HL-60 (cell line): ENCODE measurements around the gene SPEM2.

Experiments
- DNase-seq, 2 experiments: peaks; one replicate each; pipeline ENCODE4 v3.0.0-alpha.2; 2010 to 2020; ENCODE audit warnings: low read depth in 1 of 2, low spot score in 1 of 2
- H3K27ac ChIP-seq: fragments of 250-450 bp; sonication (Bioruptor Pico); replicated peaks from 2 replicates; pipeline ENCODE4 v1.5.1; 2020; ENCODE audit warnings: mild to moderate bottlenecking, moderate library complexity
- H3K27me3 ChIP-seq: fragments of 250-450 bp; sonication (Bioruptor Pico); 2 replicates; pipeline ENCODE4 v1.5.1; 2021; ENCODE audit warnings: mild to moderate bottlenecking, moderate library complexity; ENCODE audit not compliant: insufficient read depth, poor library complexity, severe bottlenecking
- H3K4me3 ChIP-seq: replicated peaks from 2 replicates; pipeline ENCODE4 v1.5.1; 2011; ENCODE audit warnings: mild to moderate bottlenecking, control low read depth, low read length; ENCODE audit not compliant: insufficient read depth
- GABPA ChIP-seq: IDR thresholded peaks from 2 replicates; pipeline ENCODE4 v1.6.1; 2012; ENCODE audit warnings: low read depth
- POLR2AphosphoS5 ChIP-seq: IDR thresholded peaks from 2 replicates; pipeline ENCODE4 v1.6.1; 2012; ENCODE audit warnings: low read depth
- SPI1 ChIP-seq: IDR thresholded peaks from 2 replicates; pipeline ENCODE4 v1.6.1; 2012; ENCODE audit warnings: low read depth, mild to moderate bottlenecking, borderline replicate concordance
- TF ChIP-seq, protein P1 (sequence below): IDR thresholded peaks from 2 replicates; pipeline ENCODE4 v1.6.1; 2012; ENCODE audit warnings: low read depth; ENCODE audit not compliant: insufficient replicate concordance
- TF ChIP-seq, protein P2 (sequence below): IDR thresholded peaks from one replicate; pipeline ENCODE4 v1.5.1; 2011; ENCODE audit warnings: low read length, control low read depth, inconsistent platforms; ENCODE audit not compliant: insufficient read depth

Gene SPEM2

DNA sequence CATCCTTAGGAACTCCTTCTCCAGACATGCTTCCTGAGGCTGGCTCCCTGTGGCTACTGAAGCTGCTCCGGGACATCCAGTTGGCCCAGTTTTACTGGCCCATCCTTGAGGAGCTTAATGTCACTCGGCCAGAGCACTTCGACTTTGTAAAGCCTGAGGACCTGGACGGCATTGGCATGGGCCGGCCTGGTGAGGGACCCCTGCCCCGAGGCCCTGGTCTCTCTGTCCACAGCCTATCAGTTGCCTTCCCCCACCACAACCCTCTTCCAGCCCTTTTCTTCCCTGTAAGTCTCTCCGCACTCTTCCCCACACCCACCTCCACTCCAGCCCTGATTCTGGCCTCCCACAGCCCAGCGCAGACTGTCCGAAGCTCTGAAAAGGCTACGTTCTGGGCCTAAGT, 42.5 kb upstream of the SPEM2 start:
- DNase-seq = no peak
- Histone ChIP-seq H3K27me3 (no peaks in the 10 kb centered on the region), H3K27ac (no peak overlapping the region), H3K4me3 (no peak overlapping the region)
- TF ChIP-seq, protein P1, sequence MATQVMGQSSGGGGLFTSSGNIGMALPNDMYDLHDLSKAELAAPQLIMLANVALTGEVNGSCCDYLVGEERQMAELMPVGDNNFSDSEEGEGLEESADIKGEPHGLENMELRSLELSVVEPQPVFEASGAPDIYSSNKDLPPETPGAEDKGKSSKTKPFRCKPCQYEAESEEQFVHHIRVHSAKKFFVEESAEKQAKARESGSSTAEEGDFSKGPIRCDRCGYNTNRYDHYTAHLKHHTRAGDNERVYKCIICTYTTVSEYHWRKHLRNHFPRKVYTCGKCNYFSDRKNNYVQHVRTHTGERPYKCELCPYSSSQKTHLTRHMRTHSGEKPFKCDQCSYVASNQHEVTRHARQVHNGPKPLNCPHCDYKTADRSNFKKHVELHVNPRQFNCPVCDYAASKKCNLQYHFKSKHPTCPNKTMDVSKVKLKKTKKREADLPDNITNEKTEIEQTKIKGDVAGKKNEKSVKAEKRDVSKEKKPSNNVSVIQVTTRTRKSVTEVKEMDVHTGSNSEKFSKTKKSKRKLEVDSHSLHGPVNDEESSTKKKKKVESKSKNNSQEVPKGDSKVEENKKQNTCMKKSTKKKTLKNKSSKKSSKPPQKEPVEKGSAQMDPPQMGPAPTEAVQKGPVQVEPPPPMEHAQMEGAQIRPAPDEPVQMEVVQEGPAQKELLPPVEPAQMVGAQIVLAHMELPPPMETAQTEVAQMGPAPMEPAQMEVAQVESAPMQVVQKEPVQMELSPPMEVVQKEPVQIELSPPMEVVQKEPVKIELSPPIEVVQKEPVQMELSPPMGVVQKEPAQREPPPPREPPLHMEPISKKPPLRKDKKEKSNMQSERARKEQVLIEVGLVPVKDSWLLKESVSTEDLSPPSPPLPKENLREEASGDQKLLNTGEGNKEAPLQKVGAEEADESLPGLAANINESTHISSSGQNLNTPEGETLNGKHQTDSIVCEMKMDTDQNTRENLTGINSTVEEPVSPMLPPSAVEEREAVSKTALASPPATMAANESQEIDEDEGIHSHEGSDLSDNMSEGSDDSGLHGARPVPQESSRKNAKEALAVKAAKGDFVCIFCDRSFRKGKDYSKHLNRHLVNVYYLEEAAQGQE = no peak
- TF ChIP-seq, protein P2, sequence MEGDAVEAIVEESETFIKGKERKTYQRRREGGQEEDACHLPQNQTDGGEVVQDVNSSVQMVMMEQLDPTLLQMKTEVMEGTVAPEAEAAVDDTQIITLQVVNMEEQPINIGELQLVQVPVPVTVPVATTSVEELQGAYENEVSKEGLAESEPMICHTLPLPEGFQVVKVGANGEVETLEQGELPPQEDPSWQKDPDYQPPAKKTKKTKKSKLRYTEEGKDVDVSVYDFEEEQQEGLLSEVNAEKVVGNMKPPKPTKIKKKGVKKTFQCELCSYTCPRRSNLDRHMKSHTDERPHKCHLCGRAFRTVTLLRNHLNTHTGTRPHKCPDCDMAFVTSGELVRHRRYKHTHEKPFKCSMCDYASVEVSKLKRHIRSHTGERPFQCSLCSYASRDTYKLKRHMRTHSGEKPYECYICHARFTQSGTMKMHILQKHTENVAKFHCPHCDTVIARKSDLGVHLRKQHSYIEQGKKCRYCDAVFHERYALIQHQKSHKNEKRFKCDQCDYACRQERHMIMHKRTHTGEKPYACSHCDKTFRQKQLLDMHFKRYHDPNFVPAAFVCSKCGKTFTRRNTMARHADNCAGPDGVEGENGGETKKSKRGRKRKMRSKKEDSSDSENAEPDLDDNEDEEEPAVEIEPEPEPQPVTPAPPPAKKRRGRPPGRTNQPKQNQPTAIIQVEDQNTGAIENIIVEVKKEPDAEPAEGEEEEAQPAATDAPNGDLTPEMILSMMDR = no peak

DNA sequence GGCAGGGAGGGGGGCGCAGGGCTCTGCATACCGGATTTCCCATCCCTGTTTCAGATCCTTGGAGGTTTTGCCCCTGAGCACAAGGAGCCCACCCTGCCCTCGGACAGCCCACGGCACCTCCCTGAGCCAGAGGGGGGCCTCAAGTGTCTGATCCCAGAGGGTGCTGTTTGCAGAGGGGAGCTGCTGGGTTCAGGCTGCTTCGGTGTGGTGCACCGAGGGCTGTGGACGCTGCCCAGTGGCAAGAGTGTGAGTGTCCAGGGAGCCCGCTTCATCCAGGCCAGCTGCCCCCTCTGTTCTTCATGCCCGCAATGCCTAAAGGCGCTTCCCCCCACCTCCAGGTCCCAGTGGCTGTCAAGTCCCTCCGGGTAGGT, 42.1 kb upstream of the SPEM2 start:
- Histone ChIP-seq H3K27ac (no peak overlapping the region), H3K4me3 (no peak overlapping the region), H3K27me3 (no peaks in the 10 kb centered on the region)
- no peak for DNase-seq
- no peak for TF ChIP-seq POLR2AphosphoS5
- TF ChIP-seq, protein P1 = no peak
- no peak for TF ChIP-seq GABPA
- TF ChIP-seq SPI1 = no peak
- TF ChIP-seq, protein P2 = no peak

DNA sequence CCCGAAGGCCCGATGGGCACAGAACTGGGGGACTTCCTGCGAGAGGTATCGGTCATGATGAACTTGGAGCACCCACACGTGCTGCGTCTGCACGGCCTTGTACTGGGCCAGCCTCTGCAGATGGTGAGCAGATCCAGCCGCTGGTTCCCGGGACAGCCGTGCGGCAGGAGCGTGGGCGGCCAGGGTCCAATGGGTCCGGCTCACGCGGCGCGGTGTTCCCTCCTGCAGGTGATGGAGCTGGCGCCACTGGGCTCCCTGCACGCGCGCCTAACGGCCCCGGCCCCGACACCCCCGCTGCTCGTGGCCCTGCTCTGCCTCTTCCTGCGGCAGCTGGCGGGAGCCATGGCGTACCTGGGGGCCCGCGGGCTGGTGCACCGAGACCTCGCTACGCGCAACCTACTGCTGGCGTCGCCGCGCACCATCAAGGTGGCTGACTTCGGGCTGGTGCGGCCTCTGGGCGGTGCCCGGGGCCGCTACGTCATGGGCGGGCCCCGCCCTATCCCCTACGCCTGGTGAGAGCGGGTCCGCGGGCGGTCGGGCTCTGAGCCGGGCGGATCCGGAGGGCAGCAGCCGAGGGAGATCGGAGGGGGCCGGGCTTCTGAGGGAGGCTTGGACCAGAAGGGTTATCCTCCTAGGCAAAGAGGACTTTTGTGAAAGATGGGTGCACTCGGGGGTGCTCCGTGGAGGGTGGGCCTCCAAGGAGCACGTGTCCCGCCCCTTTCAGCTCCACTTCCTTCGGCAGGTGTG, 41.5 kb upstream of the SPEM2 start:
- no peak overlapping the region for H3K27ac ChIP-seq
- DNase-seq = no peak

More for the DNA sequence above, 41.5 kb upstream of the SPEM2 start:
- H3K27me3 ChIP-seq = no peaks in the 10 kb centered on the region
- no peak overlapping the region; the same call in 1 of the 2 replicates for H3K4me3 ChIP-seq
- TF ChIP-seq SPI1 (no peak), POLR2AphosphoS5 (no peak), GABPA (no peak)
- TF ChIP-seq, protein P1 = no peak
- TF ChIP-seq, protein P2 = no peak
